Coronary artery (tissue), 2 donors: ENCODE data around the gene PPP1R17.

Experiments
- DNase-seq: peaks from one replicate; pipeline ENCODE4 v3.0.0-alpha.2; 2017; ENCODE audit warnings: low spot score
- H3K27ac ChIP-seq, 2 donors: fragments of 200-600 bp; sonication (generic); one replicate each; pipeline ENCODE4 v1.5.1; 2016 to 2019
- H3K4me3 ChIP-seq: fragments of 200-600 bp; sonication (generic); 2 replicates; pipeline ENCODE4 v1.5.1; 2016; ENCODE audit warnings: mild to moderate bottlenecking, moderate library complexity
- TF ChIP-seq, protein P1 (sequence below): fragments of 200-600 bp; sonication (generic); IDR thresholded peaks from one replicate; pipeline ENCODE4 v1.5.1; 2019; ENCODE audit warnings: antibody characterized with exemption

The PPP1R17 gene

GRCh38 chr7:31651234-31652062 lies 35.6 kb upstream of the PPP1R17 start:
- DNase-seq: no peak
- TF ChIP-seq, protein P1, sequence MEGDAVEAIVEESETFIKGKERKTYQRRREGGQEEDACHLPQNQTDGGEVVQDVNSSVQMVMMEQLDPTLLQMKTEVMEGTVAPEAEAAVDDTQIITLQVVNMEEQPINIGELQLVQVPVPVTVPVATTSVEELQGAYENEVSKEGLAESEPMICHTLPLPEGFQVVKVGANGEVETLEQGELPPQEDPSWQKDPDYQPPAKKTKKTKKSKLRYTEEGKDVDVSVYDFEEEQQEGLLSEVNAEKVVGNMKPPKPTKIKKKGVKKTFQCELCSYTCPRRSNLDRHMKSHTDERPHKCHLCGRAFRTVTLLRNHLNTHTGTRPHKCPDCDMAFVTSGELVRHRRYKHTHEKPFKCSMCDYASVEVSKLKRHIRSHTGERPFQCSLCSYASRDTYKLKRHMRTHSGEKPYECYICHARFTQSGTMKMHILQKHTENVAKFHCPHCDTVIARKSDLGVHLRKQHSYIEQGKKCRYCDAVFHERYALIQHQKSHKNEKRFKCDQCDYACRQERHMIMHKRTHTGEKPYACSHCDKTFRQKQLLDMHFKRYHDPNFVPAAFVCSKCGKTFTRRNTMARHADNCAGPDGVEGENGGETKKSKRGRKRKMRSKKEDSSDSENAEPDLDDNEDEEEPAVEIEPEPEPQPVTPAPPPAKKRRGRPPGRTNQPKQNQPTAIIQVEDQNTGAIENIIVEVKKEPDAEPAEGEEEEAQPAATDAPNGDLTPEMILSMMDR: no peak
- Histone ChIP-seq H3K27ac (no peak overlapping the region), H3K4me3 (no peak overlapping the region)

GRCh38 chr7:31652063-31652326 lies 35.0 kb upstream of the PPP1R17 start:
- Histone ChIP-seq H3K4me3 (no peak overlapping the region), H3K27ac (no peak overlapping the region)
- DNase-seq: no peak
- TF ChIP-seq, protein P1: no peak

GRCh38 chr7:31663072-31663471 lies 23.9 kb upstream of the PPP1R17 start:
- no peak overlapping the region for H3K27ac ChIP-seq
- H3K4me3 ChIP-seq: no peak overlapping the region
- TF ChIP-seq, protein P1: no peak
- DNase-seq: no peak

DNA sequence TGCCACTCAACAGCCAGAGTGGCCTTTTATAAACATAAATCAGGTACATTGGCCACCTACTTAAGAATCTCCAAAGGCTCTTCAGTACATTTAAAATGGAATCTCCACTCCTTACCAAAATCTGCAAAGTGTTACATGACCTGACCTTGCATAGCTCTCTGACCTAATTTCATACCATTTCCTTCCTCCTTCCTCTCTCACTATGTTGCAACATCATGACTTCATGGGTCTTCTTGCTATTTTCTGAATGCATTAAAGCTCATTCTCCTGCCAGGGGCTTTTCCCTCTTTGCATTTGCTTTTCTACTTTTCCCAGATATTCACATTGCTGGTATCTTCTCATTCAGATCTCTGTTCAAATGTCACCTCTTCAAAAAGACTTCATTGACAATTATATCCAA lies 22.1 kb upstream of the PPP1R17 start:
- TF ChIP-seq, protein P1: no peak
- DNase-seq: no peak
- no peak overlapping the region for H3K27ac ChIP-seq
- H3K4me3 ChIP-seq: no peak overlapping the region

DNA sequence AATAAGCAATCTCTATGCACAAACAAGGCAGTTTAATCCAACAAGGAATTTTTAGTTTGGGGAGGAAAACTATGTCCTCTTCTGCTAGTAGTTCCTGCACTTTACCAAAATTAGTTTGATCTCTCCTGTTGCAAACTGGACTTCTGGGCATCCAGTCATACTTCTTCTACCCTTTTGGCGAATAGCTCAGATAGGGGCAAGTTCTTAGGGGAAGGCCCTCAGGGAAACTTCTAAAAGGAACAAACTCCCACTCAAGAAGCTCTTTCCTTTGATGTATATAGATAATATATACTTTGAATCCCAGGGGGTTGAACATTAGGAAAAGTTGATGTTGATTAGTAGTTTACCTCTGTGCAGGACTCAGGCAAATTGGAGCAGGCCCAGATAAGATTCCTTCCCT lies 21.5 kb upstream of the PPP1R17 start:
- TF ChIP-seq, protein P1: no peak
- H3K27ac ChIP-seq: no peak overlapping the region
- no peak overlapping the region for H3K4me3 ChIP-seq
- DNase-seq: no peak

- TF ChIP-seq, protein P1: no peak
Measured at GRCh38 chr7:31669461-31669860, 17.6 kb upstream of the PPP1R17 start.

DNA sequence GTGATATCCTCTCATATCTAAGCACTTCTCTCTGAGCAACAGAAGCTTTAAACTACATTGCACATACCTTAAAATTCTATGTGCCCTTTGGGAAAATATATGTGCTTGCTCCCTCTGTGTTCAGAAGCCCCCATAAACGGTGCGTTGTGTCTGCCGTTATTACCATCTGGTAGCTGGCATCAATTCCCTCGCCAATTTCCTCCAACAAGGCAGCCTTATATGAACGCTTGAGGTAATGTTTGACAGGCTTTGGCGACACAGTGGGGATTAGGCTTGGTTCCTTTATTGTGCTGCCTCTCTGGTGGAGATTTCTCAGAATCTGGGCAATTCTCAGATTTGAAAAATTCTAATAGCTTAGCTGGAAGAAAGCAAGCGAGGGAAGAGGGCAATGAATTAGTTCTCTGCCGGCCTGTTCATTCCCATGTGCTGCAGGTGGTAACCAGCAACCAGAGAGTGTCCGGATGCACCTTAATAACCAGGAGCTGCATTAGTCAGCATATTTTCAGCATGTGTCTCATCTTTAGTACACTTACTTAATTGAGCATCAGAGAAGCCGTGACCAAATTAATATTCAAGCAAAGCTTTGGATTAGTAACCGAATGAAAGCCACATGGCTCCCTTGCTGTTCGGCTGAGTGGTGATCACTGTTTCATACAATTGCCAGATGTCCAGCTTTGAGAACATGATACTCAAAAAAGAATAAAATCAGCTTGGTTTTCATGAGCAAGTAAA lies 7.3 kb upstream of the PPP1R17 start:
- TF ChIP-seq, protein P1: no peak
- Histone ChIP-seq H3K27ac (no peak overlapping the region), H3K4me3 (no peak overlapping the region)
- DNase-seq: no peak

More at GRCh38 chr7:31669461-31669860, 17.6 kb upstream of the PPP1R17 start:
- Histone ChIP-seq H3K27ac (no peak overlapping the region), H3K4me3 (no peak overlapping the region)
- no peak for DNase-seq
